Stimulated activated CD4-positive, alpha-beta T cell treated with anti-CD3 and anti-CD28 coated beads, Interleukin-12 subunit alpha, Interleukin-12 subunit beta, amount 100 ng/mL, for 4 hours (primary cell): ENCODE data around the gene TBCE.

ENCODE experiments used
- DNase-seq: peaks from one replicate; pipeline ENCODE4 v3.0.0-alpha.2; 2020

The TBCE gene

GRCh38 chr1:235411489-235412486 is 44.6 kb downstream of the TBCE start:
- DNase-seq: no peak

- DNase-seq: peak; percentile 41
Measured at GRCh38 chr1:235415008-235415904, 48.0 kb downstream of the TBCE start.

- no peak for DNase-seq
Measured at GRCh38 chr1:235416662-235417049, 49.4 kb downstream of the TBCE start.

GRCh38 chr1:235417086-235417697 is 50.0 kb downstream of the TBCE start:
- peak; percentile 50 for DNase-seq

GRCh38 chr1:235421751-235422150 is 54.5 kb downstream of the TBCE start:
- no peak for DNase-seq

- DNase-seq: peak; percentile 5
Measured at GRCh38 chr1:235423214-235423652, 56.0 kb downstream of the TBCE start.

- DNase-seq: no peak
Measured at GRCh38 chr1:235424092-235424491, 56.9 kb downstream of the TBCE start.

- no peak for DNase-seq
Measured at GRCh38 chr1:235425357-235425756, 58.1 kb downstream of the TBCE start.

GRCh38 chr1:235426143-235426542 is 58.9 kb downstream of the TBCE start:
- no peak for DNase-seq

- DNase-seq: no peak
Measured at GRCh38 chr1:235426680-235427079, 59.5 kb downstream of the TBCE start.

GRCh38 chr1:235427447-235427846 is 60.2 kb downstream of the TBCE start:
- DNase-seq: no peak

- DNase-seq: no peak
Measured at GRCh38 chr1:235429143-235429542, 61.9 kb downstream of the TBCE start.

GRCh38 chr1:235430991-235431390 is 63.8 kb downstream of the TBCE start:
- no peak for DNase-seq

GRCh38 chr1:235434001-235434400 is 66.8 kb downstream of the TBCE start:
- DNase-seq: no peak

GRCh38 chr1:235441159-235441685 is 74.0 kb downstream of the TBCE start:
- no peak for DNase-seq

- DNase-seq: no peak
Measured at GRCh38 chr1:235442788-235443429, 75.7 kb downstream of the TBCE start.

GRCh38 chr1:235448616-235449015 is 81.4 kb downstream of the TBCE start:
- DNase-seq: no peak

- no peak for DNase-seq
Measured at GRCh38 chr1:235450433-235450832, 83.2 kb downstream of the TBCE start.

GRCh38 chr1:235450886-235451483 is 83.8 kb downstream of the TBCE start:
- DNase-seq: no peak

GRCh38 chr1:235454021-235454420 is 86.8 kb downstream of the TBCE start:
- DNase-seq: no peak

- no peak for DNase-seq
Measured at GRCh38 chr1:235455097-235455496, 87.9 kb downstream of the TBCE start.

- no peak for DNase-seq
Measured at GRCh38 chr1:235455823-235456222, 88.6 kb downstream of the TBCE start.
